GM19468 (cell line): ENCODE results near the gene CLCA2.

Experiments used
- ATAC-seq: cut with Tn5 transposase; IDR thresholded peaks from one replicate; pipeline ENCODE4 v1.9.1; 2021; ENCODE audit warnings: mild to moderate bottlenecking, moderate library complexity, moderate number of reproducible peaks; ENCODE audit not compliant: unreplicated experiment; ENCODE audit errors: extremely low read depth

CLCA2 gene, protein sequence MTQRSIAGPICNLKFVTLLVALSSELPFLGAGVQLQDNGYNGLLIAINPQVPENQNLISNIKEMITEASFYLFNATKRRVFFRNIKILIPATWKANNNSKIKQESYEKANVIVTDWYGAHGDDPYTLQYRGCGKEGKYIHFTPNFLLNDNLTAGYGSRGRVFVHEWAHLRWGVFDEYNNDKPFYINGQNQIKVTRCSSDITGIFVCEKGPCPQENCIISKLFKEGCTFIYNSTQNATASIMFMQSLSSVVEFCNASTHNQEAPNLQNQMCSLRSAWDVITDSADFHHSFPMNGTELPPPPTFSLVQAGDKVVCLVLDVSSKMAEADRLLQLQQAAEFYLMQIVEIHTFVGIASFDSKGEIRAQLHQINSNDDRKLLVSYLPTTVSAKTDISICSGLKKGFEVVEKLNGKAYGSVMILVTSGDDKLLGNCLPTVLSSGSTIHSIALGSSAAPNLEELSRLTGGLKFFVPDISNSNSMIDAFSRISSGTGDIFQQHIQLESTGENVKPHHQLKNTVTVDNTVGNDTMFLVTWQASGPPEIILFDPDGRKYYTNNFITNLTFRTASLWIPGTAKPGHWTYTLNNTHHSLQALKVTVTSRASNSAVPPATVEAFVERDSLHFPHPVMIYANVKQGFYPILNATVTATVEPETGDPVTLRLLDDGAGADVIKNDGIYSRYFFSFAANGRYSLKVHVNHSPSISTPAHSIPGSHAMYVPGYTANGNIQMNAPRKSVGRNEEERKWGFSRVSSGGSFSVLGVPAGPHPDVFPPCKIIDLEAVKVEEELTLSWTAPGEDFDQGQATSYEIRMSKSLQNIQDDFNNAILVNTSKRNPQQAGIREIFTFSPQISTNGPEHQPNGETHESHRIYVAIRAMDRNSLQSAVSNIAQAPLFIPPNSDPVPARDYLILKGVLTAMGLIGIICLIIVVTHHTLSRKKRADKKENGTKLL

DNA sequence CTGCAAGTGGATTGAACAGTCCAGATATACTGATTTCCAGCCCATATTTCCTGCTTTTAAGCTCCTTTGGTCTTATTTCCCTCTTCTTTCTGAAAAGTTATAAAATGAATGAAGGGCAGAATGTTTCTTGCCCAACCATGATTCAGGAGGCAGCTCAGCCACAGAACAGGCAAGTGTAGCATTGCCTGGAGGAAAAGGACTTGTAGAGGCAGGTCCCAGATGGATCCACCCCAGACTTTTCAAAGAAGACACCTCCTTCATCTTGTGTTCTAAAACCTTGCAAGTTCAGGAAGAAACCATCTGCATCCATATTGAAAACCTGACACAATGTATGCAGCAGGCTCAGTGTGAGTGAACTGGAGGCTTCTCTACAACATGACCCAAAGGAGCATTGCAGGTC, at the start of gene CLCA2:
Gene CLCA2 (plus strand): TSS at position 299 of the 400 bp plus-strand sequence. CDS start 77 bp downstream, at position 376.
- ATAC-seq: no peak

DNA sequence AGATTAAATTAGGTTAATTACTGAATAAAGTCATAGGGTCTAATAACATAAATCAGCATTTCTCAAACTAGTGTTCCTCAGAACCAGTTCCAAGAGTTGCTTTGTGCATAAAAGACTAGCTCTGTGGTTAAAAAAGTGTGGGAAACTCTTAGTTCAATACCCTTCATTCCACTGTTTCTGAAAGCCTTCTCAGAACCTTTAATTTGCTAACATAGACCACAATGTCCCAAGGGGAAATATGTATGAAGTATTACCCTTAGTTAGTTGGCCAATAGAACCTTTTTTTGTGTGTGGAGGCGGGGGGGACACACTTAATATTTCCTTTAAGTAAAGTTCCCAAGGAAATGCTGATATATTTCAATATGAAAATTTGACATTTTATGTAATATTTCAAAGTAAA, 48.3 kb upstream of the CLCA2 start:
- no peak for ATAC-seq

DNA sequence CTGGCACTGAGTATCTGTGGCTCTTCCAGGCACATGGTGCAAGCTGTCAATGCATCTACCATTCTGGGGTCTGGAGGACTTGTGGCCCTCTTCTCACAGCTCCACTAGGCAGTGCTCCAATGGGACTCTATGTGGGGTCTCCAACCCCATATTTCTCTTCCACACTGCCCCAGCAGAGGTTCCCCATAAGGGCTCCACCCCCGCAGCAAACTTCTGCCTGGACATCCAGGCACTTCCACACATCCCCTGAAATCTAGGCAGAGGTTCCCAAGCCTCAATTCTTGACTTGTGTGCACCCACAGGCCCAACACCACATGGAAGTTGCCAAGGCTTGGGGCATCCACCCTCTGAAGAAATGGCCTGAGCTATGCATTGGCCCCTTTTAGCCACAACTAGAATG, 46.6 kb upstream of the CLCA2 start:
- ATAC-seq: no peak

DNA sequence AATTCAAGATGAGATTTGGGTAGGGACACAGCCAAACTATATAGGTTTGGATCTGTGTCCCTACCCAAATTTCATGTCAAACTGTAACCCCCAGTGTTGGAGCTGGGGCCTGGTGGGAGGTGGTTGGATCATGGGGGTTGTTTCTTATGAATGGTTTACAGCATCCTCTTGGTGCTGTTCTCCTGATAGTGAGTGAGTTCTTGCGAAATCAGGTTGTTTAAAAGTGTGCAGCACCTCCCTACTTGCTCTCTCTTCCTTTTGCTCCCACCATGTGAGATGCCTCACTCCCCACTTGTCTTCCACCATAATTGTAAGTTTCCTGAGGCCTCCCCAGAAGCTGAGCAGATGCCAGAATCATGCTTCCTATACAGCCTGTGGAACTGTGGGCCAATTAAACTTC, 45.2 kb upstream of the CLCA2 start:
- no peak for ATAC-seq

DNA sequence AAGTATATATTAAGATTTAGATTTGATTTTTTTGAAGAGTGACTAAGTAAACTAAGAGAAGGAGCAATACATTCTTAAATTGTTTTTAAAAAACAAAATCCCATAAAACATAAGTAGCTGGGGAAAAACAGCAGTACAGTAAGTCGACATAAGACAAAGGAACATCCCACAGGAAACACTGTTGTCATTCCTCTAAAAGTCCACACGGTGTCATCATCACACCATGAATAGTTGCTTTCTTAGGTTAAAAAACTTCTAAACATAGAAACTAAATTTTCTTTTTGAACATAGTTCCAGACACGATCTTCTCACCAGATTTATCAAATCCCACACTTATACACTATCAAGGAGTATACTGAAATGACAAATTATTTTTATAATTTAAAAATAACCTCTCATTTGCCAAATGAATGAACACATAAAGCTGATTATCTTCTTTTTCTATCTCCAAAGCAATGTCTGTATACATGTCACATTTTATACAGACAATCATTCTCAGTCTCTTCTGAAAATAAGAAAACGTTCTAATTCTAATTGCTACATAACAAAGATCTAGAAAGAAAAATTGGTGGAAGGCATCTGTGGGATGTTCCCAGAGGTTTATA, 43.6 kb upstream of the CLCA2 start:
- no peak for ATAC-seq

DNA sequence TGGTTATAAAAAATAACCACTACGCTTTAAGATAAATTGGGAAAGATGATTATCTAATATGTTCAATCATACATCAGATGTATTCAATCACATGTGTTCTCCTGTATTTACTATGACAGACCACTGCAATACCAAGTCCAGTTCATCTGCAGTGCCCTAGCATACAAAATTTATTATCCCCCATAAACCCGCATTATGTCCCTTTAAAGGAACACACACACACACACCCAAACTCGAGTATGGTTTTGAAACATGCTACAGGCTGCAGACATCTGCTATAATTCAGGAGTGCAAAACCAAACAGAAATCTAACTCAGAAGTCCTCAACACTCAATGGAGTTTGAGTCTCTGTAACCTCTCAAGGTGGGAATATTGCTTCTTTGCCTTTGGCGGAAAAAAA, 42.7 kb upstream of the CLCA2 start:
- no peak for ATAC-seq

DNA sequence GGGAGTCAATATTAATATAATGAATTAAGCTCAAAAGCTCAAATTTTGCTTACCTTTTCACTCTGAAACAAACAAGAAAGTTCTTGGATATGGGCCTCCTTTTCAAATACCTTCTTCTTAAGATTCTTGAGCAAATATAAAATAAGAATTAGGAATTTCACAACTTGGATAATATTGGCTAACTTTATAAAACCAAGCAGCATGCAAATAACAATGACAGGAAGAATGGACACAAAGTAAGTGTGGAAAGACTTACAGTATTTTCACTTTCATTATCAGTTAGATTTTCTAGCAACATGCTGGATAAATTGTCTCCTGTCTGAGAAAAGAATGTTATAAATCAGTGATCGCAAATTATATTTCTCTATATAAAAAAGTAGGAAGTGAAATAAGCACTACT, 41.1 kb upstream of the CLCA2 start:
- no peak for ATAC-seq

DNA sequence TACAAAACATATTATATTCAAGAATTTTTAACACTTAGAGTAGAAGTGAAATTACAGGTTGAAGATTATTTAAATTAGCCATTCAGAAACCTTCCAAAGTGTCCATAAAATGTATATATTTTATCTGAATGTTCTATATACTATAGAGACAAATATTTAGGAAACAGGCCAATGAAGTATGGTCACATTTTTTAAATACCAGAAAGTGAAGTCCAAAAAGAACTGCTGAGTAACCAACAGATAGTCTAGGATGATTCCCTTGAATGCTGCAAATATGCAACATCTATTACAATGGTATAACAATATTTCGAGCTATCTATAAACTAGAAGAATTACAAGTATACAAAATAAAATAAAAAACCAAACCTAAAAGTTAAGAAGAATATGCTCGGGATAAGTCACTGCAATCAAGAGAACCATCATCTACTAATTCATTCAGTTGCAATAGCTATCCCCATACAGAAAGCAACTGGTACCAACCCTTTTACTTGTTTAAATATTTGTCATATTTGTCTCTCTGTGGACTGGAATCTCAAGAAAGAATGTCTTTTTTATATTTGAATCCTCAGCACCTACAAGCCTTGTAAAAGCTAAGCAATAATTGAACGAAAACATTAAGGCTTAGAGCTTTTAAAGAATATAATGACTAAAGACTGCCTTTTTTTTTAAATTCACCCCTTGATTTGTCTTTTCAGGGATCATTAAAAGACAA, 35.9 kb upstream of the CLCA2 start:
- no peak for ATAC-seq

DNA sequence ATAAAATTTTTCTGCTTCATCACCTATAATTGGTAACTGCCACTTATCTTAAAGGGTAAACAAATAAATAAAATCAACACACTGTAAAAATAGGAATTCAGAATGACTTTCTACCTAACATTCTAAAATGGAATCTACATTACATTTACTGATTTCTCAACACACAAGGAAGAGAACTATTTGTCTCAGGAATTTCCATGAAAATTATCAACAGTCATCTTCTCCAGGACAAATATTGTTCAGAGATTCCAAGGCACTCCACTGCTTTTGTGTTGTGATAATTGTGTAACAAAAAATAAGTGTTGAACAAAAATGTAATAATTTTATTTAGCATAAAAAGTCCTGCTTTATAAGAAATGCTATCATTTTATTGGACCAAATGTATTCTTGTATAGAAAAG, 35.2 kb upstream of the CLCA2 start:
- no peak for ATAC-seq

DNA sequence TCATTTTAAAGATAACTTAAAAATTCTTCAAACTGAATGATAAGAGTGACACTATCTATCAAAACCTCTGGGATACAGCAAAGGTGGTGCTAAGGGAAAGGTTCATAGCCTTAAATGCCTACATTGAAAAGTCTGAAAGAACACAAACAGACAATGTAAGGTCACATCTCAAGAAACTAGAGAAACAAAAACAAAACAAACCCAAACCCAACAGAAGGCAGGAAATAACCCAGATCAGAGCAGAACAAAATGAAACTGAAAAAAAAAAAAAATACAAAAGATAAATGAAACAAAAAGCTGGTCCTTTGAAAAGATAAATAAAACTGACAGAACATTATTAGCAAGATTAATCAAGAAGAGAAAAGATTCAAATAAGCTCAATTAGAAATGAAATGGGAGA, 34.7 kb upstream of the CLCA2 start:
- peak; percentile 66 for ATAC-seq

DNA sequence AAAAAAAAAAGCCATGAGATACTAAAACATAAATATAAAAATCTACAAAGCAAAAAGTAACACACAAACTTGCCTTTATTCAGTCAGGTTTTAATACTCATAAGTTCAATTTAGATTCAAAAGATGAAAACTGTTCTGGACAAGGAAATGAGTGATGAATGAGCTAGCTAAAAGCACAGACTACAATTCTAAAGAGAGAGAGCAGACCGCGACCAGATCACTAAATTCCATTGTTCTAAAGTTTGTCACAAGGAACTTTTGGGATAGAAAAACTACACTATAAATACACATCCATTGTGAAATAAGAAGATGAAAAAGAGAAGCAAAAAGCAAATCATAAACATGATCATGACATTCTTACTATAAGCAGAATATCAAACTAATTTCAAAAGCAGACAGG, 29.6 kb upstream of the CLCA2 start:
- no peak for ATAC-seq

DNA sequence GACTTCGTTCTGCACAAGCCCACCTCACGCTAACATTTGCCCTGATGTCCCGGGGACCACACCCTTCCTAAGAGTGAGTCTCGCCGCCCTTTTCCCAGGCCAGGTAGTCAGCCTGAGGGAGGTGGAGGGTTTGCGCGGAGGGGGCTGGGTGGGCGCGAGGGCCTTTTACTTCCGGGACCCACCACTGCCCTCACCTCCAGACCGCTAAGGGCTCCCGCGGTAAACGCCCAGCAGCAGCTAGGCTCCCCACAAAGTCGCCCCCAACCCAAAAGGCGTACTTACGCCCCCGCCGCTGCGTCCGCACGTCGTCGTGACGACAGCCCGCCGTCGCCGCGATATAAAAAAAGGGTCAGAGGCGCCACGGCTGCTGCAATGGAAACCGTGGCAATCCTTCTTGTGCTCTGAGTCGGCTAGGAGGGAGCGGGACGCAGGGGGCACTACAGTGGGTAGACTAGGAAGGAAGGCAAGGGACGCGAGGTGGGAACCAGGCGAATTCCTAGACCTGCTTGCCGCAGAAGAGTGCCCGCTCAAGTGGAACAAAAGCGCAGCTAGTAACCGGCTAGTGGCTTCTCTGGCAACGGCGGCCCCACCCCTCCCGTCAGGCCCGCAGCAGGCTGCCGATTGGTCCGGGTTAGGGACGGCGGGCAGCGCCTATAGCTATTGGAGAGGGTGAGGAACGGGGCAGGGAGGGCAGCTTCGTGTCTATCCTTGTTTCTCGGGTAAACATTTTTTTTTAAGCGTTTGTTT, 28.0 kb upstream of the CLCA2 start, which contains the start of gene ODF2L:
Gene ODF2L (minus strand): TSS at position 573 of the 747 bp plus-strand sequence. CDS start 9,296 bp downstream, outside the sequence.
- peak; percentile 100 for ATAC-seq

DNA sequence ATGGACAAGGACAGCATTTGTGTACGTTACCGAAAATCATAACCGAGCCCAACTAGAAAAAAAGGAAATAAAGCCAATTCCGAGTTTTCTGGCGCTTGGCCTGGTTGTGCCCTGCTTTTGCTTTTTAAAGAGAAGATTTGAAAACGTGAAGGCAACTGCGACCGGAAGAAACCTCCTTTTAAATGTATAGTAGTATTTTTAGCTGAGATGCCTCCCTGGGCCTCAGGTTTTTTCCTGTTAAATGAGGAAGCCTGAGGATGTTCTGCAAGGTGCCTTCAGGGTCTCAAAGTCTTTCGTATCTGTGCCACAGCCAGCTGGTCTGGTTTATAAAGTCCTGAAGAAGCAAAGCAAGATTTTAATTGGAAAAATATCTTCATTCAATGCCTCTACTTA, 27.5 kb upstream of the CLCA2 start:
- no peak for ATAC-seq

DNA sequence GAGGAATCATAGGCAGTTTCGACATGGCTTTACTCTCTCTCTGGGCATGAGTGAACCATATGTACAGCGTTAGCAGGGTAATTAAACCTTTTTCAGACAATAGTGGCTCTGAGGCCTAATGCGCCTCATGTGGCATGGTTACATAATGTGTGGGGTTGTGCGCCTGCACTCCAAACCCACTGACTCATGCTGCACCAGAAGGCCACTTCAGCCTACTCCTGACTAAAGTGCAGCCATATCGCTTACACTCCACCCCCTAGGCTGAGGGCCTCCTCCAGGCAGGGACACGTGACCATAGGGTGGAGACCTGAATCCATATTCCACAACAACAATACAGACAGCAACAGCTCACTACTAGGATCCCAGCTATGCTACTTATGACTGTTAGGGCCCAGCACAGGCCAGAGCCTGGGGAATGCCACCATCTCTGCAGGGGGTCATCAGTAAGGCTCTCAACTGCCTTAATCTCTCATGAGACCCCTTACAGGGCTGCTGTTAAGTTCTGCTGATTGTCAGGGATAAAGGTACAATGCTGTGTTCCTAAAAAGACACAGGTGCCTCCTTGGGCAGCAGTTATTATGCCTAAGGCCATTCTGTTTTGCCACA, 14.5 kb upstream of the CLCA2 start:
- no peak for ATAC-seq

DNA sequence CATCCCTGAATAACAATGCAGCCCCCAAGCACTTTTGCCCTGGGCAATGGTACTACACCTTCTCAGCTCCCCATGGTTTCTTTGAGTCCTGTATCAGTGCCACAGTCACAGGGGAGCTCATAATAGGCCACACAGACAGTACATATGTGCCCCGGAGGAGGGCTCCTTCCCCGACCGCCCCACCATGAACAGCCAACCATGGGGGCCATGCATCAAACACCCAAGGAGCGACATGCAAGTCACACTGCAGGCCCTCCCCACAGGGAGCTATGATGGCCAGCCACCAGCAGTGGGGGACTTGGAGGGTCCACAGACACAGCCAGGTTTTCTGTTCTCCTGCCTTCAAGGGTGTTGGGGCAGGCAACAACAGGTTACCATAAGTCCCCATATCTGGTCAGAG, 13.1 kb upstream of the CLCA2 start:
- ATAC-seq: no peak

DNA sequence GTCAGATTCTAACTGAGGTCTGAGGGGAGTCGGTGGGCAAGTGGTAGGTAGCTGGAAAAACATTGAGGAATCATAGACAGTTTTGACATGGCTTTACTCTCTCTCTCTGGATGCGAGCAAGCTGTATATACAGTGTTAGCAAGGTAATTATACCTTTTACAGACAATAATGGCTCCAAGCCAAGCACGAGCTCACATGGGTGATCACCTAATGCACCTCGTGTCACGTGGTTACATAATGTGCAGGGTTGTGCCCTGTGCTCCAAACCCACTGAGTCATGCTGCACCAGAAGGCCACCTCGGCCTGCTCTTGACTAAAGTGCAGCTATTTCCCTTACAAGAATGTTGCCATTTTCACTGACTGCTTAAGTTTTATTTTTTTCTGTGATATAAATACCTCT, 7.6 kb upstream of the CLCA2 start:
- no peak for ATAC-seq

DNA sequence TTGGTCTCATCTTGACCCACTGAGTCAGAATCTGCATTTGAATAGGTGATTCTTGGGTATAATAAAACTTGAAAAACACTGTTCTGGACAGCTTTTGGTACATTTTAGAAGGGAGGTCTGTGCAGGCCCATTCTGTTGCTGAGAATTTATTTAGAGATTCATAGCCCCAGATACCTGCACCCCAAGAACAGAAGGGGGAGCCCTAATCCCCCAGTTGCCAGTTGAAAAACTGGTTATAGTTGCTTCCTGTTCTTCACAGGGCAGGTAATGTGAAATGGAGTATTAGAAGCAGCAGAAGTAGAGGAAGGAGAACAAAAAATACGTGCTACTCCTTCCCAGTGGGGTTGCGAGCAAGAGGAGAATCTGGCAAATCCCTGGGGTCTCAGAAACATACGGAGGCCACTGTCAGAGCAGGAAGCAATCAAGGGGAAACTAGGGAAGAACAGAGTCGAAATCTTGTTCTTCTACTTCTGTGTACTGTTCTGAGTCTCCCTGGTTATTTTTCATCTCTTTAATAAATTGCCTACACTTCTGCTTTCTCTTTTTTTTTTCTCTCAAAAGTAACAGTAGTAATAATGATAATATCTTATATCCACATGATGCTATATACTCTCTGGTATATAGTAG, 4.6 kb upstream of the CLCA2 start:
- ATAC-seq: peak; percentile 68

DNA sequence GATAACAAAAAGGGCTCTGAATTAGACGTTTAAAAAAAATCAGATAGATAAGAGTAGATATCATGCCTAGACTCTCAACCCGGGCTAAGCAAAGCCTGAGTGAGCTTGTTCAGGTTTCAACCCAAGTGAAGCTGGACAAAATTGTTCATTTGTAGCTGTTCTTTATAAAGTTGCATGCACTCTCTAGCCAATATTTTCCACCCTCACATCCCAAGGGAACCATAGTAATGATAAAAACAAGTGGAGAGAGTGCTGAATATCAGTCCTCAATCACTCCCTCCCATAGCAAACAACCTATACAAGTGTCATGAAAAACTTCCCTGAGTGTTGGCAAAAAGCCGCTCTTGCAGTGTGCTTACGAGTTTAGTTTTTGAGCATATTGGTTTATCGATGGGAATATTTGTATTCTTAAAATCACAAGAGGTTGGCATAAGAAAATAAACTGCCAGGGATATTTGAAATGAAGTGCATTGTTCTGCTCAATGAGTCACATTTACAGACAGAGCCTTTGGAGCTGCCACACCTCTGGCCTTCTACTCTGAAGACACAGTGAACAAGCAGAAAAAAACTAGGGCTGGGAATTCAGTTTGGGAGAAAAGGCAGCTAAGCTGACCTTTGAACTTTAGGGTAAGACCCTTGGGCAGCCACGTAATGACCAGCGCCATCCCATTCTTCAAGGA, 2.2 kb upstream of the CLCA2 start:
- no peak for ATAC-seq
